Measurements from ENCODE around the gene TLCD3A.
"Not testable (repeated sequence)": the region's sequence is repeated elsewhere in the genome, so short reads cannot be mapped to it uniquely, and the experiment has no call there.

Gene TLCD3A

DNA sequence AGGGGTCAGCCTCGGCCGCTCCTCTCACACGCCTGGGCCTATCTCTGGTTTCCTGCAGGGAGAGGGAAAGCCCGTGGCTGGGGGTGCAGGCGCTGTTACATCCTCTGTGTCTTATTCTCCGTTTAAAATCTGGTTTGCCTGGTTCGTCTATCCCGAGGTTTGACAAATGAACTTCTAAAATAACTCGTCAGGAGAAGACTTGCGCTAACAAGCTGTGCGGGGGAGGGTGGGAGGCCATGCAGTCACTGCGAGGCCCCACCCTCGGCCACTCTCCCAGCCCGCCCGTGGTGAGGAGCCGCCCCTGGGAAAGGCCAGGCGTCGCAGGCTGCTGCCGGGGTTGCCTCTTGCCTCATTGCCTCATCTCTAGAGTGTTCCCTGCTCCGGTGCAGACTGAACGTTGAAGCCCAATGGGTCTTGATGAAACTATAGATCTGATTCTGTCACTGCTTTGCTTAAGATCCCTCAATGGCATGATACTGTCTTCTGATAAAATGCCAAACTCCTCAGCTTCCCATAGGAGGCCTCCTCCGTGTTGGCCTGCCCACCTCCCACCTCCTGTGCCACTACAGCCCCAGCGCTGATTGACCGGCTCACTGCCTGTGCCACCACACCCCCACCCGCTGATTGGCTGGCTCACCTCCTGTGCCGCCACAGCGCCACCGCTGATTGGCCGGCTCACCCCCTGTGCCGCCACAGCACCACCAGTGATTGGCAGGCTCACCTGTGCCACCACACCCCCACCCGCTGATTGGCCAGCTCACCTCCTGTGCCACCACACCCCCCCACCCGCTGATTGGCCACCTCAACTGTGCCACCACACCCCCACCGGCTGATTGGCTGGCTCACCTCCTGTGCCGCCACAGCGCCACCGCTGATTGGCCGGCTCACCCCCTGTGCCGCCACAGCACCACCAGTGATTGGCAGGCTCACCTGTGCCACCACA, 57.8 kb downstream of the TLCD3A start:
- DNase-seq, result not testable (repeated sequence)

GRCh38 chr17:790874-791247, 58.5 kb downstream of the TLCD3A start:
- not testable (repeated sequence) for DNase-seq

- DNase-seq, result no peak
Observed at GRCh38 chr17:791829-792228, 59.4 kb downstream of the TLCD3A start.

DNA sequence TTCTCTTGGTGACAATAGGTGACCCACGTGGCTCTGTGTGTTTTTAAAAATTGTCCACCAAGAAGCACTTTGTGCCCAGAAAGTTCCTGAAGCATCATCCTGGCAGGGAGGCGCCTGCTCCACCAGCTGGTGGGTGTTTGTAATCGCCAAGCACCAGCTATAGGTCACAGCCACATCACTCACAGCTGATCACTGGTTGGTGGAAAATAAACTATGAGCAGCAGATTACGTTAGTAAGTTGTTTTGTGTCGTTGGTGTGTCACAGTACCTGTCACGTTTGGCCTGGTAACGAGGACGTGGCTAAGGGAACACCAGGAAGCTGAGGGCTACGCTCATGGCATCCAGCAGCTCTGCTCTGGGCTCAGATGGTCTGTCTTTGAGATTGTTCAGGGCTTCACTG, 59.9 kb downstream of the TLCD3A start:
- no peak for DNase-seq

Measured in stimulated activated CD4-positive, alpha-beta T cell treated with anti-CD3 and anti-CD28 coated beads, Interleukin-15, amount 100 ng/mL, for 24 hours (primary cell).